WTC11 (cell line): ENCODE measurements around the gene SLC8A1.

ENCODE experiments used
- CBFB ChIP-seq: sonication (generic); formaldehyde crosslinking; IDR thresholded peaks from 2 replicates; pipeline ENCODE4 v1.8.1; 2022; ENCODE audit warnings: mild to moderate bottlenecking, low read depth, missing genetic modification reagents
- CREM ChIP-seq: sonication (generic); formaldehyde crosslinking; IDR thresholded peaks from 2 replicates; pipeline ENCODE4 v1.8.1; 2022; ENCODE audit warnings: mild to moderate bottlenecking, missing genetic modification reagents, moderate library complexity
- CTCF ChIP-seq: fragments of 200-600 bp; IDR thresholded peaks from 2 replicates; pipeline ENCODE4 v1.8.0; 2022; ENCODE audit warnings: antibody characterized with exemption
- E2F1 ChIP-seq: sonication (generic); formaldehyde crosslinking; IDR thresholded peaks from 2 replicates; pipeline ENCODE4 v1.8.0; 2022; ENCODE audit warnings: mild to moderate bottlenecking, missing genetic modification reagents
- ELF4 ChIP-seq: sonication (generic); formaldehyde crosslinking; IDR thresholded peaks from 2 replicates; pipeline ENCODE4 v1.8.1; 2022; ENCODE audit warnings: low read depth, mild to moderate bottlenecking, moderate library complexity, missing genetic modification reagents
- HMGXB4 ChIP-seq: sonication (generic); formaldehyde crosslinking; IDR thresholded peaks from 2 replicates; pipeline ENCODE4 v1.8.1; 2023; ENCODE audit warnings: mild to moderate bottlenecking, moderate library complexity, missing genetic modification reagents
- JUN ChIP-seq: sonication (generic); formaldehyde crosslinking; IDR thresholded peaks from 2 replicates; pipeline ENCODE4 v1.8.0; 2023; ENCODE audit warnings: mild to moderate bottlenecking, missing genetic modification reagents
- MAX ChIP-seq: sonication (generic); formaldehyde crosslinking; IDR thresholded peaks from 2 replicates; pipeline ENCODE4 v1.8.0; 2022; ENCODE audit warnings: mild to moderate bottlenecking, missing genetic modification reagents
- NR1H2 ChIP-seq: sonication (generic); formaldehyde crosslinking; IDR thresholded peaks from 2 replicates; pipeline ENCODE4 v1.9.0; 2021; ENCODE audit warnings: mild to moderate bottlenecking, moderate library complexity, missing genetic modification reagents
- SMAD4 ChIP-seq: sonication (generic); formaldehyde crosslinking; IDR thresholded peaks from 2 replicates; pipeline ENCODE4 v1.8.0; 2022; ENCODE audit warnings: mild to moderate bottlenecking, missing genetic modification reagents
- STAT6 ChIP-seq: sonication (generic); formaldehyde crosslinking; conservative IDR thresholded peaks from 2 replicates; pipeline ENCODE4 v1.8.1; 2023; ENCODE audit warnings: mild to moderate bottlenecking, low read depth, missing genetic modification reagents, moderate library complexity
- ZMAT4 ChIP-seq: fragments of 250-450 bp; sonication (Bioruptor Pico); IDR thresholded peaks from 2 replicates; pipeline ENCODE4 v1.9.0; 2021; ENCODE audit warnings: mild to moderate bottlenecking
- ZNF263 ChIP-seq: sonication (generic); formaldehyde crosslinking; IDR thresholded peaks from 2 replicates; pipeline ENCODE4 v1.8.1; 2022; ENCODE audit warnings: low read depth, mild to moderate bottlenecking, moderate library complexity, missing genetic modification reagents
- ZNF281 ChIP-seq: sonication (generic); formaldehyde crosslinking; IDR thresholded peaks from 2 replicates; pipeline ENCODE4 v1.8.0; 2023; ENCODE audit warnings: mild to moderate bottlenecking, missing genetic modification reagents

- TF ChIP-seq JUN (CRISPR knock-in tag) (no peak), STAT6 (CRISPR knock-in tag) (no peak), SMAD4 (CRISPR knock-in tag) (no peak), NR1H2 (CRISPR knock-in tag) (no peak), ELF4 (no peak), CTCF (no peak), ZNF263 (CRISPR knock-in tag) (no peak), HMGXB4 (CRISPR knock-in tag) (no peak), CREM (CRISPR knock-in tag) (no peak), MAX (no peak), CBFB (no peak), ZMAT4 (CRISPR knock-in tag) (no peak), ZNF281 (CRISPR knock-in tag) (no peak), E2F1 (CRISPR knock-in tag) (no peak)
Measured at GRCh38 chr2:40169430-40169829, 282.5 kb downstream of the SLC8A1 start.
